CD4-positive, alpha-beta T cell (primary cell): ENCODE measurements around the gene USP19. TPM values are rescaled to one million over a fixed set of nuclear protein-coding genes. Genes with fewer than 3 reads are reported as not detected.

Experiments used
- ATAC-seq: fragments of 200-7000 bp; cut with Tn5 transposase; one replicate; pipeline ENCODE4 v1.10.0; 2022; ENCODE audit warnings: mild to moderate bottlenecking; ENCODE audit not compliant: poor library complexity
- CTCF ChIA-PET: fragments of 350-600 bp; sonication (Branson Sonifier 250); formaldehyde crosslinking; loops from one replicate; lab custom pipeline; 2021; ENCODE audit warnings: antibody characterized with exemption, inconsistent platforms; lab: Charles Lee
- POLR2A ChIA-PET: fragments of 350-600 bp; sonication (Branson Sonifier 250); formaldehyde crosslinking; loops from one replicate; lab custom pipeline; 2021; ENCODE audit warnings: antibody characterized with exemption, inconsistent platforms; lab: Charles Lee
- DNase-seq, 14 experiments: peaks; one replicate each; pipeline ENCODE4 v3.0.0-alpha.2; 2013 to 2020; ENCODE audit warnings: mixed read lengths in 2 of 14
- H3K27ac ChIP-seq, 2 donors: one replicate each; pipeline versions ENCODE4 v1.5.1 to v1.7.0; 2013; ENCODE audit warnings: low read length in 2 of 2, low read depth in 1 of 2, mild to moderate bottlenecking in 1 of 2
- H3K27me3 ChIP-seq, 2 experiments: 1 replicate in 1 of 2; 2 replicates in 1 of 2; pipeline versions ENCODE4 v1.6.1 to v1.7.0; 2013; ENCODE audit warnings: low read length in 2 of 2, control low read depth in 1 of 2, mild to moderate bottlenecking in 1 of 2, moderate library complexity in 1 of 2; ENCODE audit not compliant: insufficient read depth in 2 of 2, control insufficient read depth in 1 of 2
- H3K36me3 ChIP-seq: one replicate; pipeline ENCODE4 v1.6.1; 2013; ENCODE audit warnings: low read length, control low read depth; ENCODE audit not compliant: insufficient read depth
- H3K4me1 ChIP-seq: one replicate; pipeline ENCODE4 v1.6.1; 2013; ENCODE audit warnings: low read length, control low read depth; ENCODE audit not compliant: insufficient read depth
- H3K4me3 ChIP-seq: one replicate; pipeline ENCODE4 v1.5.1; 2013; ENCODE audit warnings: mild to moderate bottlenecking, low read length, moderate library complexity
- H3K9me3 ChIP-seq, 2 experiments: 1 replicate in 1 of 2; 2 replicates in 1 of 2; pipeline versions ENCODE4 v1.6.1 to v1.7.0; 2013; ENCODE audit warnings: low read length in 2 of 2, mild to moderate bottlenecking in 2 of 2, control low read depth in 1 of 2, moderate library complexity in 1 of 2; ENCODE audit not compliant: control insufficient read depth in 1 of 2, insufficient read depth in 1 of 2
- H3K27ac Mint-ChIP-seq: one replicate; pipeline ENCODE4 v1.8.0; 2020; ENCODE audit warnings: mixed read lengths
- H3K27me3 Mint-ChIP-seq: one replicate; pipeline ENCODE4 v1.8.0; 2021; ENCODE audit warnings: mixed read lengths
- H3K36me3 Mint-ChIP-seq: one replicate; pipeline ENCODE4 v1.8.0; 2021; ENCODE audit warnings: low read depth, mixed read lengths
- H3K4me1 Mint-ChIP-seq: one replicate; pipeline ENCODE4 v1.8.0; 2021; ENCODE audit warnings: low read depth, mixed read lengths
- H3K4me3 Mint-ChIP-seq: one replicate; pipeline ENCODE4 v1.8.0; 2020; ENCODE audit warnings: mild to moderate bottlenecking, mixed read lengths
- H3K9me3 Mint-ChIP-seq: one replicate; pipeline ENCODE4 v1.8.0; 2020; ENCODE audit warnings: mixed read lengths
- CTCF ChIP-seq: fragments of 200-600 bp; IDR thresholded peaks from one replicate; pipeline ENCODE4 v1.8.0; 2022; ENCODE audit warnings: antibody characterized with exemption, mild to moderate bottlenecking
- intact Hi-C, 2 experiments: fragments of 100-400 bp; cut with DNase I in 1 of 2; cut with micrococcal nuclease in 1 of 2; formaldehyde crosslinking; loops; one replicate each; pipeline versions ENCODE4 v1.15.1 to v1.9.0; 2023 to 2025; cut with DNase I, micrococcal nuclease
- total RNA-seq, 174 experiments: library from RNA in 2 of 174; stranded (reverse) in 2 of 174; gene quantifications; one replicate each; pipeline ENCODE4 v1.2.3 and lab custom pipeline; 2021 to 2026

The USP19 gene
- total RNA-seq, 2 experiments from 2014 or later: 84.9 to 86.2 TPM

GRCh38 chr3:49134471-49135265 lies 14.0 kb upstream of the USP19 start:
- Histone ChIP-seq H3K27ac (no peak overlapping the region), H3K4me1 (peaks cover 4% of the 10 kb centered on the region), H3K4me3 (no peak overlapping the region), H3K27me3 (peaks cover 12 to 18% of the 10 kb centered on the region in 2 experiments), H3K9me3 (no peaks in the 10 kb centered on the region), H3K36me3 (no peaks in the 10 kb centered on the region)
- no peak for ATAC-seq
- ChIA-PET CTCF (no interaction called here), POLR2A (no interaction called here)
- Mint-ChIP-seq H3K4me3 (no peak overlapping the region), H3K27ac (no peak overlapping the region), H3K4me1 (no peaks in the 10 kb centered on the region), H3K27me3 (peaks cover 46% of the 10 kb centered on the region), H3K36me3 (no peaks in the 10 kb centered on the region), H3K9me3 (no peaks in the 10 kb centered on the region)
- intact Hi-C loops: no loop called here
- no peak for DNase-seq
- TF ChIP-seq CTCF: no peak

- Mint-ChIP-seq H3K4me3 (no peak overlapping the region), H3K4me1 (no peaks in the 10 kb centered on the region), H3K27me3 (peaks cover 46% of the 10 kb centered on the region), H3K9me3 (no peaks in the 10 kb centered on the region), H3K36me3 (no peaks in the 10 kb centered on the region), H3K27ac (no peak overlapping the region)
- no peak overlapping the region for H3K27ac ChIP-seq
- H3K9me3 ChIP-seq: no peaks in the 10 kb centered on the region
- ChIA-PET CTCF (no interaction called here), POLR2A (interaction anchor here (0.8 kb wide), 1 partner anchor 20 kb away, joined by 3 read pairs; no protein-coding TSS in a partner anchor)
- TF ChIP-seq CTCF: no peak
- DNase-seq (peak in 1 of 14 experiments; percentile 25), ATAC-seq (no peak)
- intact Hi-C loops: no loop called here
- H3K4me1 ChIP-seq: peaks cover 4% of the 10 kb centered on the region
- no peak overlapping the region for H3K4me3 ChIP-seq
- H3K36me3 ChIP-seq: no peaks in the 10 kb centered on the region
- peaks cover 12 to 18% of the 10 kb centered on the region in 2 experiments for H3K27me3 ChIP-seq
Measured at GRCh38 chr3:49133226-49133951, 12.8 kb upstream of the USP19 start.

GRCh38 chr3:49132437-49133225 lies 12.0 kb upstream of the USP19 start, which contains the start of gene LAMB2:
Gene LAMB2 (minus strand): TSS chr3:49133050. CDS start chr3:49132867, 183 bp downstream.
- intact Hi-C loops: no loop called here
- H3K4me3 Mint-ChIP-seq: no peak within 1 kb of the TSS
- H3K27me3 ChIP-seq: peaks cover 12 to 13% of the 10 kb centered on the region in 2 experiments
- ChIA-PET CTCF (no interaction called here), POLR2A (interaction anchor here (0.9 kb wide), 1 partner anchor 103 kb away, joined by 4 read pairs; the partner anchor contains the start of gene IMPDH2)
- peaks cover 43% of the 10 kb centered on the region for H3K27me3 Mint-ChIP-seq
- no peak for ATAC-seq
- TF ChIP-seq CTCF: no peak
- H3K9me3 Mint-ChIP-seq: no peaks in the 10 kb centered on the region
- no peak within 1 kb of the TSS for H3K27ac ChIP-seq
- peak in 1 of 14 experiments; percentile 34 for DNase-seq
- no peaks in the 10 kb centered on the region for H3K36me3 Mint-ChIP-seq
- no peaks in the 10 kb centered on the region for H3K36me3 ChIP-seq
- no peak within 1 kb of the TSS for H3K27ac Mint-ChIP-seq
- no peak within 1 kb of the TSS for H3K4me3 ChIP-seq
- no peaks in the 10 kb centered on the region for H3K9me3 ChIP-seq
- no peaks in the 10 kb centered on the region for H3K4me1 Mint-ChIP-seq
- peaks cover 4% of the 10 kb centered on the region for H3K4me1 ChIP-seq
